ENCODE measurements around the gene SF3B2. TPM values are rescaled to one million over a fixed set of nuclear protein-coding genes. Genes with fewer than 3 reads are reported as not detected.

SF3B2 gene
- total and polyA plus RNA-seq, 2 donors (not counting 1 experiment from before 2014, with no cell fraction given): 139 to 205 TPM

- DNase-seq: peak; percentile 88
- Histone ChIP-seq H2AFZ (ENCODE audit: insufficient read depth, low read depth, low read length, poor library complexity, severe bottlenecking) (no peak overlapping the region), H3K4me1 (ENCODE audit: control insufficient read depth in 2 of 2, insufficient read depth in 2 of 2, low read length in 2 of 2) (peaks cover 10 to 15% of the 10 kb centered on the region in 2 donors), H3K4me3 (ENCODE audit: control extremely low read depth in 1 of 5, extremely low read depth in 1 of 5, insufficient read depth in 1 of 5, low read depth in 2 of 5, low read length in 4 of 5) (no peak overlapping the region), H3K9me3 (ENCODE audit: control extremely low read depth in 1 of 3, control insufficient read depth in 2 of 3, insufficient read depth in 1 of 3, low read length in 2 of 3) (no peaks in the 10 kb centered on the region), H3K36me3 (replicated peaks in 1 of 2; ENCODE audit: control extremely low read depth in 1 of 2, control insufficient read depth in 1 of 2, extremely low read depth in 1 of 2, insufficient read depth in 2 of 2, low read length in 1 of 2) (no peaks in the 10 kb centered on the region), H3K27me3 (replicated peaks in 1 of 4; ENCODE audit: control extremely low read depth in 1 of 4, control insufficient read depth in 3 of 4, insufficient read depth in 4 of 4, low read length in 3 of 4) (peaks cover 0 to 35% (median 5%) of the 10 kb centered on the region in 4 experiments), H3K27ac (ENCODE audit: low read length in 2 of 2) (no peak overlapping the region), H4K20me1 (ENCODE audit: control insufficient read depth, insufficient read depth, low read length, poor library complexity, severe bottlenecking) (no peaks in the 10 kb centered on the region), H3K79me2 (ENCODE audit: control insufficient read depth, insufficient read depth, low read length) (peaks cover 17% of the 10 kb centered on the region), H3K9ac (ENCODE audit: low read length) (no peak overlapping the region), H3K4me2 (replicated peaks; ENCODE audit: low read depth, low read length, poor library complexity, severe bottlenecking) (peak overlapping the region; percentile 35)
- TF ChIP-seq CTCF (IDR thresholded peaks at IDR 0.05) (peak; percentile 94), EZH2 (IDR thresholded peaks at IDR 0.05; ENCODE audit: borderline replicate concordance, insufficient read depth, low read depth, low read length, poor library complexity, severe bottlenecking) (no peak)
- Mint-ChIP-seq H3K27ac (peak overlapping the region; percentile 7), H3K27me3 (peaks cover 12% of the 10 kb centered on the region), H3K9me3 (ENCODE audit: insufficient read depth) (no peaks in the 10 kb centered on the region), H3K4me3 (no peak overlapping the region), H3K4me1 (peaks cover 16% of the 10 kb centered on the region)
- ATAC-seq (ENCODE audit: low read depth): peak; percentile 96
- ChIA-PET CTCF (interaction anchor here (0.5 to 5.2 kb wide), 40 partner anchors 8 to 1692 kb away, joined by 3 to 35 read pairs (median 4); partner anchors contain the start of genes AP5B1, BANF1, CATSPER1 and FIBP), POLR2A (interaction anchor here (0.6 kb wide), 1 partner anchor 11 kb away, joined by 8 read pairs; no protein-coding TSS in a partner anchor)
- WGBS (ENCODE audit: insufficient coverage): 23% methylated on average over 11 of the region's 11 CpGs
- intact Hi-C loops (cut with micrococcal nuclease): loop anchor here (2.0 kb wide), 1 partner anchor 42 kb away; the partner anchor contains the start of genes BANF1 and EIF1AD
Measured at GRCh38 chr11:66045177-66045639, 7.0 kb upstream of the SF3B2 start.

GRCh38 chr11:66046901-66047300 lies 5.3 kb upstream of the SF3B2 start:
- Histone ChIP-seq H3K27ac (ENCODE audit: low read length in 2 of 2) (no peak overlapping the region), H3K27me3 (replicated peaks in 1 of 4; ENCODE audit: control extremely low read depth in 1 of 4, control insufficient read depth in 3 of 4, insufficient read depth in 4 of 4, low read length in 3 of 4) (peaks cover 0 to 35% (median 5%) of the 10 kb centered on the region in 4 experiments), H3K4me3 (ENCODE audit: control extremely low read depth in 1 of 5, extremely low read depth in 1 of 5, insufficient read depth in 1 of 5, low read depth in 2 of 5, low read length in 4 of 5) (no peak overlapping the region), H3K36me3 (replicated peaks in 1 of 2; ENCODE audit: control extremely low read depth in 1 of 2, control insufficient read depth in 1 of 2, extremely low read depth in 1 of 2, insufficient read depth in 2 of 2, low read length in 1 of 2) (no peaks in the 10 kb centered on the region), H4K20me1 (ENCODE audit: control insufficient read depth, insufficient read depth, low read length, poor library complexity, severe bottlenecking) (no peaks in the 10 kb centered on the region), H3K4me1 (ENCODE audit: control insufficient read depth in 2 of 2, insufficient read depth in 2 of 2, low read length in 2 of 2) (peaks cover 17 to 25% of the 10 kb centered on the region in 2 donors), H2AFZ (ENCODE audit: insufficient read depth, low read depth, low read length, poor library complexity, severe bottlenecking) (no peak overlapping the region), H3K9ac (ENCODE audit: low read length) (no peak overlapping the region), H3K79me2 (ENCODE audit: control insufficient read depth, insufficient read depth, low read length) (peaks cover 28% of the 10 kb centered on the region), H3K9me3 (ENCODE audit: control extremely low read depth in 1 of 3, control insufficient read depth in 2 of 3, insufficient read depth in 1 of 3, low read length in 2 of 3) (no peaks in the 10 kb centered on the region), H3K4me2 (replicated peaks; ENCODE audit: low read depth, low read length, poor library complexity, severe bottlenecking) (no peak overlapping the region)
- peaks cover 12% of the 10 kb centered on the region for H3K27me3 Mint-ChIP-seq
- H3K4me3 Mint-ChIP-seq: no peak overlapping the region
- DNase-seq: no peak
- no peaks in the 10 kb centered on the region for H3K9me3 Mint-ChIP-seq (ENCODE audit: insufficient read depth)
- CTCF ChIA-PET: interaction anchor here (1.3 to 5.2 kb wide), 3 partner anchors 20 to 87 kb away, joined by 6 to 34 read pairs (median 8); no protein-coding TSS in a partner anchor
- WGBS (ENCODE audit: insufficient coverage): 87% methylated on average over 2 of the region's 3 CpGs
- TF ChIP-seq CTCF (IDR thresholded peaks at IDR 0.05): no peak
- TF ChIP-seq EZH2 (IDR thresholded peaks at IDR 0.05; ENCODE audit: borderline replicate concordance, insufficient read depth, low read depth, low read length, poor library complexity, severe bottlenecking): no peak
- no peak overlapping the region for H3K27ac Mint-ChIP-seq
- intact Hi-C loops (cut with micrococcal nuclease): no loop called here
- POLR2A ChIA-PET: interaction anchor here (0.6 kb wide), 1 partner anchor 216 kb away, joined by 3 read pairs; no protein-coding TSS in a partner anchor
- peaks cover 23% of the 10 kb centered on the region for H3K4me1 Mint-ChIP-seq
- ATAC-seq (ENCODE audit: low read depth): no peak
